ENCODE data around the gene CSF1R. TPM values are rescaled to one million over a fixed set of nuclear protein-coding genes. Genes with fewer than 3 reads are reported as not detected.

The CSF1R gene
- polyA plus RNA-seq, 2 of the 4 experiments (the other 2 are of a cell fraction) = 0.06 TPM; not detected in 1

GRCh38 chr5:150121448-150122157 lies 35.2 kb upstream of the CSF1R start:
- FAIRE-seq (no peak), ATAC-seq (no peak), DNase-seq (ENCODE audit: low read depth in 1 of 2, low spot score in 1 of 2) (no peak)
- peak overlapping the region in 1 of 2 experiments; percentile 44; a peak in 3 of 6 replicates for H3K27ac ChIP-seq
- TF ChIP-seq PBX3 (IDR thresholded peaks at IDR 0.05) (no peak), ZSCAN20 (CRISPR knock-in tag; IDR thresholded peaks at IDR 0.05) (no peak)
- 86% methylated on average over 14 of the region's 14 CpGs for WGBS (ENCODE audit: missing lambda C conversion rate)
- peak overlapping the region; percentile 27; the same call in 1 of the 3 replicates for H3K4me2 ChIP-seq
- ChIA-PET CTCF (interaction anchor here (0.8 to 13.2 kb wide), 15 partner anchors 7 to 287 kb away, joined by 3 to 98 read pairs (median 5); no protein-coding TSS in a partner anchor), POLR2A (interaction anchor here (1.0 kb wide), 1 partner anchor 121 kb away, joined by 3 read pairs; the partner anchor contains the start of genes HMGXB3 and TIGD6)
- H3K4me1 ChIP-seq = 0 out of 3 replicates have a peak, but pooled peaks cover 7% of the 10 kb centered on the region
- no peaks in the 10 kb centered on the region for H3K9me3 ChIP-seq
- no peak overlapping the region for H3K4me3 ChIP-seq

- Histone ChIP-seq H3K4me2 (no peak overlapping the region), H3K4me3 (no peak overlapping the region), H3K9me3 (no peaks in the 10 kb centered on the region), H3K4me1 (0 out of 3 replicates have a peak, but pooled peaks cover 7% of the 10 kb centered on the region), H3K27ac (no peak overlapping the region)
- ChIA-PET CTCF (interaction anchor here (0.9 to 13.2 kb wide), 6 partner anchors 8 to 287 kb away, joined by 3 to 98 read pairs (median 5); no protein-coding TSS in a partner anchor), POLR2A (interaction anchor here (1.0 kb wide), 1 partner anchor 120 kb away, joined by 3 read pairs; the partner anchor contains the start of genes HMGXB3 and TIGD6)
- FAIRE-seq (no peak), ATAC-seq (no peak), DNase-seq (ENCODE audit: low read depth in 1 of 2, low spot score in 1 of 2) (no peak)
- no peak for TF ChIP-seq SREBF2 (IDR thresholded peaks at IDR 0.05)
- no peak for TF ChIP-seq HEYL (CRISPR knock-in tag; IDR thresholded peaks at IDR 0.05)
- no peak for TF ChIP-seq RARB (CRISPR knock-in tag; IDR thresholded peaks at IDR 0.05)
- no peak for TF ChIP-seq FOSL2 (IDR thresholded peaks at IDR 0.05)
- no peak for TF ChIP-seq FOSL2 (CRISPR knock-in tag; IDR thresholded peaks at IDR 0.05)
- TF ChIP-seq CHD4 (IDR thresholded peaks at IDR 0.05; ENCODE audit: borderline replicate concordance) = no peak
- no peak for TF ChIP-seq ELK1 (IDR thresholded peaks at IDR 0.05; ENCODE audit: low read depth, low read length)
- TF ChIP-seq EHF (CRISPR knock-in tag; IDR thresholded peaks at IDR 0.05) = no peak
- TF ChIP-seq HMGXB4 (CRISPR knock-in tag; IDR thresholded peaks at IDR 0.05; ENCODE audit: borderline replicate concordance) = no peak
- TF ChIP-seq NPAS2 (CRISPR knock-in tag; IDR thresholded peaks at IDR 0.05; ENCODE audit: borderline replicate concordance) = no peak
- TF ChIP-seq ZNF302 (CRISPR knock-in tag; IDR thresholded peaks at IDR 0.05) = no peak
- no peak for TF ChIP-seq KDM1A (IDR thresholded peaks at IDR 0.05; ENCODE audit: low read depth)
- TF ChIP-seq FOXS1 (CRISPR knock-in tag; IDR thresholded peaks at IDR 0.05) = no peak
- 77% methylated on average over 16 of the region's 19 CpGs for WGBS (ENCODE audit: missing lambda C conversion rate)
Observed at GRCh38 chr5:150120617-150121447, 34.5 kb upstream of the CSF1R start.

GRCh38 chr5:150120062-150120441 lies 33.7 kb upstream of the CSF1R start:
- FAIRE-seq (no peak), ATAC-seq (no peak), DNase-seq (ENCODE audit: low read depth in 1 of 2, low spot score in 1 of 2) (no peak)
- no peaks in the 10 kb centered on the region for H3K9me3 ChIP-seq
- H3K4me3 ChIP-seq = no peak overlapping the region
- H3K4me2 ChIP-seq = no peak overlapping the region
- WGBS (ENCODE audit: missing lambda C conversion rate) = 88% methylated on average over 3 of the region's 3 CpGs
- CTCF ChIA-PET = interaction anchor here (1.1 to 13.2 kb wide), 4 partner anchors 9 to 231 kb away, joined by 3 to 98 read pairs (median 4); partner anchors contain the start of genes HMGXB3 and TIGD6
- 0 out of 3 replicates have a peak, but pooled peaks cover 7% of the 10 kb centered on the region for H3K4me1 ChIP-seq
- H3K27ac ChIP-seq = no peak overlapping the region
- TF ChIP-seq GATA3 (IDR thresholded peaks at IDR 0.05; ENCODE audit: borderline replicate concordance) (no peak), RARB (CRISPR knock-in tag; IDR thresholded peaks at IDR 0.05) (no peak), ATOH8 (CRISPR knock-in tag; IDR thresholded peaks at IDR 0.05; ENCODE audit: low read depth) (no peak)
- POLR2A ChIA-PET = no interaction called here

Measured in A549 (cell line).